HEK293 (cell line): ENCODE results near the gene SP3.

ENCODE experiments used
- CTCF ChIA-PET: fragments of 350-600 bp; formaldehyde crosslinking; extraction: SDS; loops from one replicate; lab custom pipeline; 2021; ENCODE audit warnings: antibody characterized with exemption; lab: Yijun Ruan, JAX
- POLR2A ChIA-PET: fragments of 300-600 bp; formaldehyde crosslinking; extraction: SDS; loops from one replicate; lab custom pipeline; 2020; ENCODE audit warnings: antibody characterized with exemption, inconsistent platforms; lab: Yijun Ruan, JAX
- H3K27ac ChIP-seq: fragments of 200-500 bp; sonication (Bioruptor generic); 2 replicates; pipeline ENCODE4 v1.5.1; 2014; ENCODE audit warnings: low read depth, low read length, control low read depth, inconsistent platforms; ENCODE audit errors: extremely low read depth
- H3K36me3 ChIP-seq, 2 experiments: fragments of 200-500 bp in 1 of 2; sonication (Bioruptor generic) in 1 of 2; 1 replicate in 1 of 2; 2 replicates in 1 of 2; pipeline ENCODE4 v1.5.1; 2014 to 2017; ENCODE audit warnings: inconsistent platforms in 2 of 2, low read length in 2 of 2; ENCODE audit not compliant: control insufficient read depth in 2 of 2, insufficient read depth in 1 of 2
- H3K4me1 ChIP-seq: fragments of 200-500 bp; sonication (Bioruptor generic); 2 replicates; pipeline ENCODE4 v1.5.1; 2014; ENCODE audit warnings: mild to moderate bottlenecking, low read length, inconsistent platforms; ENCODE audit not compliant: control insufficient read depth, insufficient read depth
- H3K4me3 ChIP-seq: 2 replicates; pipeline ENCODE4 v1.5.1; 2011; ENCODE audit warnings: low read depth, mild to moderate bottlenecking, control low read depth, low read length, moderate library complexity
- H3K9me3 ChIP-seq: fragments of 200-500 bp; sonication (Bioruptor generic); 2 replicates; pipeline ENCODE4 v1.5.1; 2014; ENCODE audit warnings: low read depth, low read length, inconsistent platforms; ENCODE audit not compliant: control insufficient read depth, insufficient read depth
- GLI2 ChIP-seq: fragments of 450-650 bp; formaldehyde crosslinking; IDR thresholded peaks from 2 replicates; pipeline ENCODE4; 2017; ENCODE audit warnings: missing biosample characterization, missing genetic modification characterization, low read depth, borderline replicate concordance
- KLF1 ChIP-seq: fragments of 450-650 bp; formaldehyde crosslinking; IDR thresholded peaks from 2 replicates; pipeline ENCODE4 v1.5.1; 2016; ENCODE audit warnings: missing biosample characterization, missing genetic modification characterization
- KLF8 ChIP-seq: fragments of 450-650 bp; formaldehyde crosslinking; IDR thresholded peaks from 2 replicates; pipeline ENCODE4 v1.5.1; 2016; ENCODE audit warnings: missing biosample characterization, missing genetic modification characterization
- MZF1 ChIP-seq: fragments of 450-650 bp; formaldehyde crosslinking; IDR thresholded peaks from 2 replicates; pipeline ENCODE4 v1.5.1; 2017; ENCODE audit warnings: missing biosample characterization, missing genetic modification characterization, borderline replicate concordance
- PRDM2 ChIP-seq: fragments of 450-650 bp; formaldehyde crosslinking; IDR thresholded peaks from 2 replicates; pipeline ENCODE4 v1.5.1; 2016; ENCODE audit warnings: missing biosample characterization, missing genetic modification characterization, borderline replicate concordance
- PRDM6 ChIP-seq: fragments of 450-650 bp; formaldehyde crosslinking; IDR thresholded peaks from 2 replicates; pipeline ENCODE4 v1.5.1; 2017; ENCODE audit warnings: missing biosample characterization, missing genetic modification characterization
- SALL2 ChIP-seq: fragments of 450-650 bp; formaldehyde crosslinking; IDR thresholded peaks from 2 replicates; pipeline ENCODE4 v1.5.0; 2017; ENCODE audit warnings: missing biosample characterization, mild to moderate bottlenecking, missing genetic modification characterization, borderline replicate concordance
- SCRT2 ChIP-seq: fragments of 450-650 bp; formaldehyde crosslinking; IDR thresholded peaks from 2 replicates; pipeline ENCODE4 v1.5.1; 2016; ENCODE audit warnings: missing biosample characterization, missing genetic modification characterization
- SP7 ChIP-seq: fragments of 450-650 bp; formaldehyde crosslinking; IDR thresholded peaks from 2 replicates; pipeline ENCODE4 v1.5.1; 2016; ENCODE audit warnings: missing biosample characterization, missing genetic modification characterization
- ZBTB11 ChIP-seq: fragments of 450-650 bp; formaldehyde crosslinking; conservative IDR thresholded peaks from 2 replicates; pipeline ENCODE4 v1.5.1; 2016; ENCODE audit warnings: low read depth, missing biosample characterization, missing genetic modification characterization
- ZBTB7A ChIP-seq: fragments of 450-650 bp; formaldehyde crosslinking; IDR thresholded peaks from 2 replicates; pipeline ENCODE4 v1.5.1; 2016; ENCODE audit warnings: low read depth, missing biosample characterization, missing genetic modification characterization
- ZFP41 ChIP-seq: fragments of 450-650 bp; formaldehyde crosslinking; IDR thresholded peaks from 2 replicates; pipeline ENCODE4 v1.5.1; 2016; ENCODE audit warnings: missing biosample characterization, missing genetic modification characterization, borderline replicate concordance
- ZNF10 ChIP-seq: fragments of 450-650 bp; formaldehyde crosslinking; IDR thresholded peaks from 2 replicates; pipeline ENCODE4 v1.5.1; 2017; ENCODE audit warnings: missing biosample characterization, missing genetic modification characterization
- ZNF354C ChIP-seq: fragments of 450-650 bp; formaldehyde crosslinking; IDR thresholded peaks from 2 replicates; pipeline ENCODE4 v1.5.1; 2016; ENCODE audit warnings: missing biosample characterization, missing genetic modification characterization, low read depth, borderline replicate concordance
- ZNF394 ChIP-seq: fragments of 450-650 bp; formaldehyde crosslinking; IDR thresholded peaks from 2 replicates; pipeline ENCODE4 v1.5.1; 2016; ENCODE audit warnings: missing biosample characterization, missing genetic modification characterization, mild to moderate bottlenecking, moderate library complexity, borderline replicate concordance
- ZNF433 ChIP-seq: fragments of 450-650 bp; formaldehyde crosslinking; IDR thresholded peaks from 2 replicates; pipeline ENCODE4 v1.5.1; 2016; ENCODE audit warnings: missing biosample characterization, missing genetic modification characterization, low read depth
- ZNF548 ChIP-seq: fragments of 450-650 bp; formaldehyde crosslinking; IDR thresholded peaks from 2 replicates; pipeline ENCODE4 v1.5.1; 2016; ENCODE audit warnings: missing biosample characterization, missing genetic modification characterization
- ZNF677 ChIP-seq: fragments of 450-650 bp; IDR thresholded peaks from 2 replicates; pipeline ENCODE4 v1.5.0; 2018; ENCODE audit warnings: missing biosample characterization, mild to moderate bottlenecking, missing genetic modification characterization, moderate library complexity
- ZSCAN30 ChIP-seq: fragments of 450-650 bp; IDR thresholded peaks from 2 replicates; pipeline ENCODE4 v1.5.1; 2018; ENCODE audit warnings: missing biosample characterization, mild to moderate bottlenecking, missing genetic modification characterization, moderate library complexity
- TF ChIP-seq, protein P1 (sequence below): fragments of 450-650 bp; formaldehyde crosslinking; IDR thresholded peaks from 2 replicates; pipeline ENCODE4 v1.5.1; 2016; ENCODE audit warnings: missing biosample characterization, missing genetic modification characterization
- TF ChIP-seq, protein P2 (sequence below): fragments of 450-650 bp; IDR thresholded peaks from 2 replicates; pipeline ENCODE4 v1.5.1; 2018; ENCODE audit warnings: missing biosample characterization, mild to moderate bottlenecking, missing genetic modification characterization

Gene SP3

DNA sequence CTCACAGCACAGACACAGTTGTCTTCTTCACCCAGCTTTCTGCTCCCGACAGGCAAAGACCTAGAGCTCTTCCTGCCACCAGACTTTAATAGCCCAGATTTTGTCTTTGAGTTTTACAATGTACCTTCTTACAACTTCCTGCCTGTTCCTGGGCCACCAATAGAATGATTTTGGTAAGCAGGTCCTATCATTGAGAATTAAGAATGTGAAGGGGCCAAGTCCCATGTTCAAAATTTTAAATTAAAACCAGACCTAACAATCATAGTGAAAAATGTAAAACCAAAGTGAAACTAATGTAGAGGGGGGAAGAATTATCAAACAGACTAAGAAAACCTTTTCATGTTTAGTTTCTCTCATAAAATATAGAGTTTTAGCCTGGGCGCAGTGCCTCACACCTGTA lies 72.8 kb downstream of the SP3 start:
- CTCF ChIA-PET = no interaction called here
- POLR2A ChIA-PET = no interaction called here
- H3K4me1 ChIP-seq = no peaks in the 10 kb centered on the region
- TF ChIP-seq ZNF10 (tag by site-specific recombination) (no peak), ZBTB11 (no peak), GLI2 (no peak), ZBTB7A (tag by site-specific recombination) (no peak), KLF1 (tag by site-specific recombination) (no peak), PRDM6 (no peak), SCRT2 (tag by site-specific recombination) (no peak), ZNF394 (tag by site-specific recombination) (no peak), KLF8 (tag by site-specific recombination) (no peak)
- TF ChIP-seq, protein P1, sequence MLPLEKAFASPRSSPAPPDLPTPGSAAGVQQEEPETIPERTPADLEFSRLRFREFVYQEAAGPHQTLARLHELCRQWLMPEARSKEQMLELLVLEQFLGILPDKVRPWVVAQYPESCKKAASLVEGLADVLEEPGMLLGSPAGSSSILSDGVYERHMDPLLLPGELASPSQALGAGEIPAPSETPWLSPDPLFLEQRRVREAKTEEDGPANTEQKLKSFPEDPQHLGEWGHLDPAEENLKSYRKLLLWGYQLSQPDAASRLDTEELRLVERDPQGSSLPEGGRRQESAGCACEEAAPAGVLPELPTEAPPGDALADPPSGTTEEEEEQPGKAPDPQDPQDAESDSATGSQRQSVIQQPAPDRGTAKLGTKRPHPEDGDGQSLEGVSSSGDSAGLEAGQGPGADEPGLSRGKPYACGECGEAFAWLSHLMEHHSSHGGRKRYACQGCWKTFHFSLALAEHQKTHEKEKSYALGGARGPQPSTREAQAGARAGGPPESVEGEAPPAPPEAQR = no peak
- no peaks in the 10 kb centered on the region for H3K9me3 ChIP-seq
- no peak overlapping the region for H3K27ac ChIP-seq
- no peak overlapping the region for H3K4me3 ChIP-seq
- H3K36me3 ChIP-seq = no peaks in the 10 kb centered on the region

- no peaks in the 10 kb centered on the region for H3K36me3 ChIP-seq
- H3K27ac ChIP-seq = no peak overlapping the region
- POLR2A ChIA-PET = no interaction called here
- no peaks in the 10 kb centered on the region for H3K9me3 ChIP-seq
- CTCF ChIA-PET = no interaction called here
- H3K4me3 ChIP-seq = no peak overlapping the region
- no peaks in the 10 kb centered on the region for H3K4me1 ChIP-seq
- TF ChIP-seq ZNF433 (tag by site-specific recombination) (no peak), ZFP41 (tag by site-specific recombination) (no peak), ZNF548 (tag by site-specific recombination) (no peak), SP7 (tag by site-specific recombination) (no peak), ZSCAN30 (no peak), PRDM2 (tag by site-specific recombination) (no peak), MZF1 (tag by site-specific recombination) (no peak), ZNF354C (tag by site-specific recombination) (no peak), ZNF677 (no peak), SALL2 (tag by site-specific recombination) (no peak)
- TF ChIP-seq, protein P2, sequence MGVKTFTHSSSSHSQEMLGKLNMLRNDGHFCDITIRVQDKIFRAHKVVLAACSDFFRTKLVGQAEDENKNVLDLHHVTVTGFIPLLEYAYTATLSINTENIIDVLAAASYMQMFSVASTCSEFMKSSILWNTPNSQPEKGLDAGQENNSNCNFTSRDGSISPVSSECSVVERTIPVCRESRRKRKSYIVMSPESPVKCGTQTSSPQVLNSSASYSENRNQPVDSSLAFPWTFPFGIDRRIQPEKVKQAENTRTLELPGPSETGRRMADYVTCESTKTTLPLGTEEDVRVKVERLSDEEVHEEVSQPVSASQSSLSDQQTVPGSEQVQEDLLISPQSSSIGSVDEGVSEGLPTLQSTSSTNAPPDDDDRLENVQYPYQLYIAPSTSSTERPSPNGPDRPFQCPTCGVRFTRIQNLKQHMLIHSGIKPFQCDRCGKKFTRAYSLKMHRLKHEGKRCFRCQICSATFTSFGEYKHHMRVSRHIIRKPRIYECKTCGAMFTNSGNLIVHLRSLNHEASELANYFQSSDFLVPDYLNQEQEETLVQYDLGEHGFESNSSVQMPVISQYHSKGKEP = no peak
Observed at GRCh38 chr2:173891315-173892037, 73.7 kb downstream of the SP3 start.
